ENCODE data around the gene SPRR2D. TPM values are rescaled to one million over a fixed set of nuclear protein-coding genes. Genes with fewer than 3 reads are reported as not detected.
"Not testable (repeated sequence)": the region's sequence is repeated elsewhere in the genome, so short reads cannot be mapped to it uniquely, and the experiment has no call there.

The SPRR2D gene
- total and polyA plus RNA-seq, 2 donors (not counting 1 experiment from before 2014, with no cell fraction given), result not detected

GRCh38 chr1:153025797-153026196 lies 15.1 kb downstream of the SPRR2D start:
- DNase-seq (ENCODE audit: low read depth in 2 of 2), result no peak
- H3K4me3 ChIP-seq (replicated peaks in 1 of 4; ENCODE audit: control extremely low read depth in 1 of 4, insufficient read depth in 1 of 4, low read depth in 3 of 4, low read length in 4 of 4), result no peak overlapping the region
- H4K20me1 ChIP-seq (ENCODE audit: control insufficient read depth, extremely low read depth, insufficient read depth, low read length), result no peaks in the 10 kb centered on the region
- H3K4me2 ChIP-seq (ENCODE audit: extremely low read depth, insufficient read depth, low read length), result no peak overlapping the region
- no peaks in the 10 kb centered on the region for H3K27me3 ChIP-seq (ENCODE audit: control insufficient read depth, insufficient read depth, low read length)
- TF ChIP-seq, protein P1, sequence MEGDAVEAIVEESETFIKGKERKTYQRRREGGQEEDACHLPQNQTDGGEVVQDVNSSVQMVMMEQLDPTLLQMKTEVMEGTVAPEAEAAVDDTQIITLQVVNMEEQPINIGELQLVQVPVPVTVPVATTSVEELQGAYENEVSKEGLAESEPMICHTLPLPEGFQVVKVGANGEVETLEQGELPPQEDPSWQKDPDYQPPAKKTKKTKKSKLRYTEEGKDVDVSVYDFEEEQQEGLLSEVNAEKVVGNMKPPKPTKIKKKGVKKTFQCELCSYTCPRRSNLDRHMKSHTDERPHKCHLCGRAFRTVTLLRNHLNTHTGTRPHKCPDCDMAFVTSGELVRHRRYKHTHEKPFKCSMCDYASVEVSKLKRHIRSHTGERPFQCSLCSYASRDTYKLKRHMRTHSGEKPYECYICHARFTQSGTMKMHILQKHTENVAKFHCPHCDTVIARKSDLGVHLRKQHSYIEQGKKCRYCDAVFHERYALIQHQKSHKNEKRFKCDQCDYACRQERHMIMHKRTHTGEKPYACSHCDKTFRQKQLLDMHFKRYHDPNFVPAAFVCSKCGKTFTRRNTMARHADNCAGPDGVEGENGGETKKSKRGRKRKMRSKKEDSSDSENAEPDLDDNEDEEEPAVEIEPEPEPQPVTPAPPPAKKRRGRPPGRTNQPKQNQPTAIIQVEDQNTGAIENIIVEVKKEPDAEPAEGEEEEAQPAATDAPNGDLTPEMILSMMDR (conservative IDR thresholded peaks at IDR 0.05 in 1 of 2, IDR thresholded peaks at IDR 0.05 in 1 of 2; ENCODE audit: low read depth in 1 of 2, low read length in 2 of 2), result no peak
- TF ChIP-seq EZH2 (IDR thresholded peaks at IDR 0.05; ENCODE audit: low read length, missing control alignments), result no peak
- H3K9me3 ChIP-seq (ENCODE audit: control insufficient read depth, insufficient read depth, low read depth, low read length), result no peaks in the 10 kb centered on the region
- H3K79me2 ChIP-seq (ENCODE audit: control insufficient read depth, insufficient read depth, low read length), result no peaks in the 10 kb centered on the region
- no peaks in the 10 kb centered on the region for H3K4me1 ChIP-seq (ENCODE audit: control insufficient read depth, extremely low read depth, insufficient read depth, low read length)
- H3K36me3 ChIP-seq (ENCODE audit: control insufficient read depth, insufficient read depth, low read length), result no peaks in the 10 kb centered on the region
- no peak overlapping the region for H3K9ac ChIP-seq (ENCODE audit: insufficient read depth, low read length)
- H3K27ac ChIP-seq (ENCODE audit: insufficient read depth, low read length), result no peak overlapping the region
- H2AFZ ChIP-seq (ENCODE audit: low read length), result no peak overlapping the region

GRCh38 chr1:153024413-153024812 lies 16.5 kb downstream of the SPRR2D start:
- no peak overlapping the region for H3K27ac ChIP-seq (ENCODE audit: insufficient read depth, low read length)
- H3K27me3 ChIP-seq (ENCODE audit: control insufficient read depth, insufficient read depth, low read length), result no peaks in the 10 kb centered on the region
- TF ChIP-seq, protein P1 (conservative IDR thresholded peaks at IDR 0.05 in 1 of 2, IDR thresholded peaks at IDR 0.05 in 1 of 2; ENCODE audit: low read depth in 1 of 2, low read length in 2 of 2), result no peak
- TF ChIP-seq EZH2 (IDR thresholded peaks at IDR 0.05; ENCODE audit: low read length, missing control alignments), result no peak
- no peaks in the 10 kb centered on the region for H3K79me2 ChIP-seq (ENCODE audit: control insufficient read depth, insufficient read depth, low read length)
- no peaks in the 10 kb centered on the region for H3K4me1 ChIP-seq (ENCODE audit: control insufficient read depth, extremely low read depth, insufficient read depth, low read length)
- no peak for DNase-seq (ENCODE audit: low read depth in 2 of 2)
- H3K9me3 ChIP-seq (ENCODE audit: control insufficient read depth, insufficient read depth, low read depth, low read length), result no peaks in the 10 kb centered on the region
- no peaks in the 10 kb centered on the region for H3K36me3 ChIP-seq (ENCODE audit: control insufficient read depth, insufficient read depth, low read length)
- H3K4me3 ChIP-seq (replicated peaks in 1 of 4; ENCODE audit: control extremely low read depth in 1 of 4, insufficient read depth in 1 of 4, low read depth in 3 of 4, low read length in 4 of 4), result no peak overlapping the region
- no peak overlapping the region for H3K4me2 ChIP-seq (ENCODE audit: extremely low read depth, insufficient read depth, low read length)
- no peak overlapping the region for H3K9ac ChIP-seq (ENCODE audit: insufficient read depth, low read length)
- H2AFZ ChIP-seq (ENCODE audit: low read length), result no peak overlapping the region
- no peaks in the 10 kb centered on the region for H4K20me1 ChIP-seq (ENCODE audit: control insufficient read depth, extremely low read depth, insufficient read depth, low read length)

GRCh38 chr1:153023109-153023508 lies 17.8 kb downstream of the SPRR2D start:
- H3K4me3 ChIP-seq (replicated peaks in 1 of 4; ENCODE audit: control extremely low read depth in 1 of 4, insufficient read depth in 1 of 4, low read depth in 3 of 4, low read length in 4 of 4), result no peak overlapping the region
- no peaks in the 10 kb centered on the region for H3K27me3 ChIP-seq (ENCODE audit: control insufficient read depth, insufficient read depth, low read length)
- no peaks in the 10 kb centered on the region for H3K9me3 ChIP-seq (ENCODE audit: control insufficient read depth, insufficient read depth, low read depth, low read length)
- no peak overlapping the region for H3K9ac ChIP-seq (ENCODE audit: insufficient read depth, low read length)
- no peak overlapping the region for H2AFZ ChIP-seq (ENCODE audit: low read length)
- H3K79me2 ChIP-seq (ENCODE audit: control insufficient read depth, insufficient read depth, low read length), result no peaks in the 10 kb centered on the region
- no peak overlapping the region for H3K27ac ChIP-seq (ENCODE audit: insufficient read depth, low read length)
- TF ChIP-seq, protein P1 (conservative IDR thresholded peaks at IDR 0.05 in 1 of 2, IDR thresholded peaks at IDR 0.05 in 1 of 2; ENCODE audit: low read depth in 1 of 2, low read length in 2 of 2), result no peak
- no peak for TF ChIP-seq EZH2 (IDR thresholded peaks at IDR 0.05; ENCODE audit: low read length, missing control alignments)
- H3K4me2 ChIP-seq (ENCODE audit: extremely low read depth, insufficient read depth, low read length), result no peak overlapping the region
- H3K36me3 ChIP-seq (ENCODE audit: control insufficient read depth, insufficient read depth, low read length), result no peaks in the 10 kb centered on the region
- DNase-seq (ENCODE audit: low read depth in 2 of 2), result no peak
- H4K20me1 ChIP-seq (ENCODE audit: control insufficient read depth, extremely low read depth, insufficient read depth, low read length), result no peaks in the 10 kb centered on the region
- H3K4me1 ChIP-seq (ENCODE audit: control insufficient read depth, extremely low read depth, insufficient read depth, low read length), result no peaks in the 10 kb centered on the region

- H3K9me3 ChIP-seq (ENCODE audit: control insufficient read depth, insufficient read depth, low read depth, low read length); H3K9ac ChIP-seq (ENCODE audit: insufficient read depth, low read length); H3K36me3 ChIP-seq (ENCODE audit: control insufficient read depth, insufficient read depth, low read length); H3K4me3 ChIP-seq (replicated peaks in 1 of 4; ENCODE audit: control extremely low read depth in 1 of 4, insufficient read depth in 1 of 4, low read depth in 3 of 4, low read length in 4 of 4); H3K27me3 ChIP-seq (ENCODE audit: control insufficient read depth, insufficient read depth, low read length); H3K4me1 ChIP-seq (ENCODE audit: control insufficient read depth, extremely low read depth, insufficient read depth, low read length); H3K27ac ChIP-seq (ENCODE audit: insufficient read depth, low read length); H2AFZ ChIP-seq (ENCODE audit: low read length); DNase-seq (ENCODE audit: low read depth in 2 of 2); H3K4me2 ChIP-seq (ENCODE audit: extremely low read depth, insufficient read depth, low read length); H4K20me1 ChIP-seq (ENCODE audit: control insufficient read depth, extremely low read depth, insufficient read depth, low read length); H3K79me2 ChIP-seq (ENCODE audit: control insufficient read depth, insufficient read depth, low read length): not testable (repeated sequence)
These were observed 18.6 kb downstream of the SPRR2D start for GRCh38 chr1:153022340-153022739.

DNA sequence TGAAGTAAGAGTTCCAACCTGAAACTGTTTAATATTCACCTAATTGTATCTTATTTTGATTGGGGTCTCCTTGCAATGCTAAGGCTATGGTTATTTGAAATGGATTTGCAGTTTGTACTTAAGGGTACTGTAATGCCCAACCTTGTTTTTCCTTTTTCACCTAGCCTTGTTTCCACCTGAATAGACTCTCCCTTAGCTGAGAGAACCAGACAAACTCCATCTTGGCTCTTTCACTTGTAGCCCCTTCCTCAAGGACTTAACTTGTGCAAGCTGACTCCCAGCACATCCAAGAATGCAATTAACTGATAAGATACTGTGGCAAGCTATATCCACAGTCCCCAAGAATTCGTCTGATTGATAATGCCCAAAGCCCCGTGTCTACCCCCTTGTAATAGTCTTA lies 19.1 kb downstream of the SPRR2D start:
- not testable (repeated sequence) for H3K27me3 ChIP-seq (ENCODE audit: control insufficient read depth, insufficient read depth, low read length); H3K4me1 ChIP-seq (ENCODE audit: control insufficient read depth, extremely low read depth, insufficient read depth, low read length); DNase-seq (ENCODE audit: low read depth in 2 of 2); H3K9ac ChIP-seq (ENCODE audit: insufficient read depth, low read length); H2AFZ ChIP-seq (ENCODE audit: low read length); H3K4me3 ChIP-seq (replicated peaks in 1 of 4; ENCODE audit: control extremely low read depth in 1 of 4, insufficient read depth in 1 of 4, low read depth in 3 of 4, low read length in 4 of 4); H3K9me3 ChIP-seq (ENCODE audit: control insufficient read depth, insufficient read depth, low read depth, low read length); H3K4me2 ChIP-seq (ENCODE audit: extremely low read depth, insufficient read depth, low read length); H3K36me3 ChIP-seq (ENCODE audit: control insufficient read depth, insufficient read depth, low read length); H3K27ac ChIP-seq (ENCODE audit: insufficient read depth, low read length); H4K20me1 ChIP-seq (ENCODE audit: control insufficient read depth, extremely low read depth, insufficient read depth, low read length); H3K79me2 ChIP-seq (ENCODE audit: control insufficient read depth, insufficient read depth, low read length)

Measured in fibroblast of lung (primary cell).